BJ (cell line): ENCODE data around the gene PRR19. TPM values are rescaled to one million over a fixed set of nuclear protein-coding genes. Genes with fewer than 3 reads are reported as not detected.

Experiments
- CTCF ChIA-PET: fragments of 350-600 bp; formaldehyde crosslinking; extraction: SDS; loops from one replicate; lab custom pipeline; 2021; ENCODE audit warnings: antibody characterized with exemption, inconsistent platforms; lab: Yijun Ruan, JAX
- POLR2A ChIA-PET: fragments of 300-600 bp; sonication (Branson Sonifier 250); formaldehyde crosslinking; extraction: SDS; loops from one replicate; lab custom pipeline; 2021; ENCODE audit warnings: antibody characterized with exemption; lab: Charles Lee
- DNase-seq: peaks from one replicate; pipeline ENCODE4 v3.0.0-alpha.2; 2011; ENCODE audit warnings: low read depth
- H3K27me3 ChIP-seq: 2 replicates; pipeline ENCODE4 v1.6.0; 2011; ENCODE audit warnings: low read length; ENCODE audit not compliant: control insufficient read depth, insufficient read depth
- H3K36me3 ChIP-seq: 2 replicates; pipeline ENCODE4 v1.5.1; 2011; ENCODE audit warnings: low read length; ENCODE audit not compliant: control insufficient read depth, insufficient read depth
- H3K4me3 ChIP-seq: 2 replicates; pipeline ENCODE4 v1.5.1; 2011; ENCODE audit warnings: low read depth, mild to moderate bottlenecking, control low read depth, low read length
- CTCF ChIP-seq: IDR thresholded peaks from 2 replicates; pipeline ENCODE4 v1.5.1; 2011; ENCODE audit warnings: low read depth, mild to moderate bottlenecking, control low read depth, inconsistent platforms, low read length, moderate library complexity; ENCODE audit not compliant: insufficient read depth
- polyA plus RNA-seq: library from polyadenylated mRNA; depleted of rRNA; stranded (reverse); fragments of >200 nt; gene quantifications from 2 replicates; pipeline ENCODE4 v1.2.3, GENCODE V29; 2011

The PRR19 gene
- polyA plus RNA-seq, 1 experiment: 0.93 TPM

- Histone ChIP-seq H3K27me3 (no peaks in the 10 kb centered on the region), H3K4me3 (no peak overlapping the region), H3K36me3 (peaks cover 67% of the 10 kb centered on the region)
- ChIA-PET POLR2A (no interaction called here), CTCF (interaction anchor here (2.9 kb wide), 1 partner anchor 12 kb away, joined by 9 read pairs; no protein-coding TSS in a partner anchor)
- no peak for TF ChIP-seq CTCF
- DNase-seq: no peak
Measured at GRCh38 chr19:42291435-42291810, 10.5 kb upstream of the PRR19 start.

GRCh38 chr19:42292042-42292960, 9.6 kb upstream of the PRR19 start:
- CTCF ChIA-PET: interaction anchor here (10.9 kb wide), 1 partner anchor 48 kb away, joined by 109 read pairs; the partner anchor contains the start of gene GSK3A
- peaks cover 64% of the 10 kb centered on the region for H3K36me3 ChIP-seq
- POLR2A ChIA-PET: no interaction called here
- no peak for TF ChIP-seq CTCF
- no peaks in the 10 kb centered on the region for H3K27me3 ChIP-seq
- no peak for DNase-seq
- H3K4me3 ChIP-seq: no peak overlapping the region

GRCh38 chr19:42292963-42293362, 9.0 kb upstream of the PRR19 start:
- no peak for DNase-seq
- no peak for TF ChIP-seq CTCF
- ChIA-PET POLR2A (no interaction called here), CTCF (interaction anchor here (10.9 kb wide), 1 partner anchor 48 kb away, joined by 109 read pairs; the partner anchor contains the start of gene GSK3A)
- Histone ChIP-seq H3K27me3 (no peaks in the 10 kb centered on the region), H3K4me3 (no peak overlapping the region), H3K36me3 (peaks cover 58% of the 10 kb centered on the region)

- peaks cover 53% of the 10 kb centered on the region for H3K36me3 ChIP-seq
- no peaks in the 10 kb centered on the region for H3K27me3 ChIP-seq
- ChIA-PET POLR2A (no interaction called here), CTCF (interaction anchor here (10.9 kb wide), 1 partner anchor 49 kb away, joined by 109 read pairs; the partner anchor contains the start of gene GSK3A)
- no peak overlapping the region for H3K4me3 ChIP-seq
- TF ChIP-seq CTCF: peak; percentile 9; the same call in 1 of the 2 replicates
- no peak for DNase-seq
Measured at GRCh38 chr19:42293540-42293939, 8.4 kb upstream of the PRR19 start.

GRCh38 chr19:42293948-42294347, 8.0 kb upstream of the PRR19 start:
- no peak for DNase-seq
- peaks cover 49% of the 10 kb centered on the region for H3K36me3 ChIP-seq
- ChIA-PET CTCF (interaction anchor here (10.9 kb wide), 1 partner anchor 49 kb away, joined by 109 read pairs; the partner anchor contains the start of gene GSK3A), POLR2A (no interaction called here)
- no peak for TF ChIP-seq CTCF
- H3K4me3 ChIP-seq: no peak overlapping the region
- H3K27me3 ChIP-seq: no peaks in the 10 kb centered on the region
